Motor neuron (in vitro differentiated cells): ENCODE results near the gene GBF1. TPM values are rescaled to one million over a fixed set of nuclear protein-coding genes. Genes with fewer than 3 reads are reported as not detected.

Experiments
- ATAC-seq, 8 experiments: fragments of 200-7000 bp; cut with Tn5 transposase; replicated peaks in 6 of 8; 2 replicates each; pipeline ENCODE4 v1.8.0; 2021; ENCODE audit warnings: mild to moderate bottlenecking in 8 of 8, moderate library complexity in 8 of 8
- H3K27ac ChIP-seq, 2 donors: fragments of 250-450 bp; sonication (Bioruptor Pico); 2 replicates each; pipeline ENCODE4 v1.9.0; 2021; ENCODE audit warnings: antibody characterized with exemption in 2 of 2, mild to moderate bottlenecking in 2 of 2, moderate library complexity in 1 of 2
- H3K4me1 ChIP-seq, 2 donors: fragments of 250-450 bp; sonication (Bioruptor Pico); replicated peaks in 1 of 2; 2 replicates each; pipeline ENCODE4 v1.6.1; 2021; ENCODE audit warnings: antibody characterized with exemption in 2 of 2, mild to moderate bottlenecking in 2 of 2, moderate library complexity in 1 of 2
- H3K4me3 ChIP-seq, 5 donors: fragments of 250-450 bp; sonication (Bioruptor Pico); 2 replicates each; pipeline ENCODE4 v1.9.0; 2021; ENCODE audit warnings: antibody characterized with exemption in 5 of 5, mild to moderate bottlenecking in 5 of 5, moderate library complexity in 4 of 5
- WGBS, 10 experiments: fragments of 450-650 bp; shearing (Covaris generic); methylation state at CpG; one replicate each; pipeline ENCODE4 v1.0.0; 2022; 5-methylcytosine and 5-hydroxymethylcytosine counted together
- in situ Hi-C, 9 experiments: fragments of 400-800 bp; cut with MboI; loops; one replicate each; pipeline ENCODE4 v1.15.0; 2021; ENCODE audit warnings: low sequenced_read_pairs in 9 of 9, low pct_unique_long_range_greater_than_20kb in 2 of 9; ENCODE audit not compliant: unreplicated experiment in 9 of 9
- total RNA-seq, 8 experiments: library from RNA; unstranded; fragments of 300-600 nt; gene quantifications; 2 replicates each; pipeline versions ENCODE4 v1.2.3 to v1.2.4, GENCODE V29; 2022

Gene GBF1
- total RNA-seq, 8 experiments from 2014 or later, result 28.4 to 47.8 (median 39.1) TPM

GRCh38 chr10:102382871-102383270, 137.5 kb downstream of the GBF1 start:
- no peak overlapping the region for H3K27ac ChIP-seq
- WGBS, 10 experiments, result 30 to 100% (median 90%) methylated on average over 2 of the region's 8 CpGs; no CpG with 5 or more reads in 7 of the 10 experiments
- ATAC-seq, result peak in 2 of 8 experiments; percentile 12
- no peak overlapping the region for H3K4me3 ChIP-seq
- in situ Hi-C loops, result loop anchor here in 2 of 9 experiments (25.0 kb wide), 1 partner anchor 204 kb away; no protein-coding TSS in a partner anchor
- H3K4me1 ChIP-seq, result no peaks in the 10 kb centered on the region

- Histone ChIP-seq H3K4me1 (no peaks in the 10 kb centered on the region), H3K4me3 (no peak overlapping the region), H3K27ac (no peak overlapping the region)
- peak in 3 of 8 experiments; percentile 11 to 33 (median 30) for ATAC-seq
- 39 to 71% (median 55%) methylated on average over 1 to 4 of the region's 6 CpGs; no CpG with 5 or more reads in 5 of the 10 experiments for WGBS, 10 experiments
- in situ Hi-C loops, result loop anchor here in 2 of 9 experiments (25.0 kb wide), 1 partner anchor 203 kb away; no protein-coding TSS in a partner anchor
These were observed 138.7 kb downstream of the GBF1 start for GRCh38 chr10:102384053-102384452.

GRCh38 chr10:102384606-102385429, 139.5 kb downstream of the GBF1 start:
- Histone ChIP-seq H3K4me3 (no peak overlapping the region), H3K4me1 (no peaks in the 10 kb centered on the region), H3K27ac (no peak overlapping the region)
- in situ Hi-C loops, result loop anchor here in 2 of 9 experiments (25.0 kb wide), 1 partner anchor 202 kb away; no protein-coding TSS in a partner anchor
- 57 to 88% (median 80%) methylated on average over 1 to 3 of the region's 4 CpGs; no CpG with 5 or more reads in 3 of the 10 experiments for WGBS, 10 experiments
- ATAC-seq, result peak in 4 of 8 experiments; percentile 21 to 95 (median 92)

- H3K4me3 ChIP-seq, result no peak overlapping the region
- H3K27ac ChIP-seq, result no peak overlapping the region
- H3K4me1 ChIP-seq, result no peaks in the 10 kb centered on the region
- 33 to 100% (median 86%) methylated on average over 1 to 3 of the region's 3 CpGs; no CpG with 5 or more reads in 1 of the 10 experiments for WGBS, 10 experiments
- in situ Hi-C loops, result loop anchor here in 2 of 9 experiments (25.0 kb wide), 1 partner anchor 197 kb away; no protein-coding TSS in a partner anchor
- no peak for ATAC-seq
These were observed 144.6 kb downstream of the GBF1 start for GRCh38 chr10:102389894-102390293.

GRCh38 chr10:102392306-102392705, 147.0 kb downstream of the GBF1 start:
- 21 to 100% (median 74%) methylated on average over 1 to 3 of the region's 5 CpGs; no CpG with 5 or more reads in 3 of the 10 experiments for WGBS, 10 experiments
- in situ Hi-C loops, result loop anchor here in 2 of 9 experiments (25.0 kb wide), 1 partner anchor 195 kb away; no protein-coding TSS in a partner anchor
- no peak for ATAC-seq
- H3K4me1 ChIP-seq, result peaks cover 0 to 2% of the 10 kb centered on the region in 2 donors
- no peak overlapping the region for H3K4me3 ChIP-seq
- H3K27ac ChIP-seq, result no peak overlapping the region

- H3K4me3 ChIP-seq, result peak overlapping the region; percentile 37 to 77 (median 61)
- no peak overlapping the region for H3K27ac ChIP-seq
- WGBS, 10 experiments, result 0 to 85% (median 32%) methylated on average over 1 to 17 of the region's 30 CpGs; no CpG with 5 or more reads in 1 of the 10 experiments
- in situ Hi-C loops, result loop anchor here in 2 of 9 experiments (25.0 kb wide), 1 partner anchor 194 kb away; no protein-coding TSS in a partner anchor
- H3K4me1 ChIP-seq, result peaks cover 0 to 2% of the 10 kb centered on the region in 2 donors
- peak in 6 of 8 experiments; percentile 75 to 78 (median 76) for ATAC-seq
These were observed 148.2 kb downstream of the GBF1 start for GRCh38 chr10:102393411-102394078.

GRCh38 chr10:102394079-102394800, 148.9 kb downstream of the GBF1 start:
- Histone ChIP-seq H3K27ac (peak overlapping the region in 1 of 2 donors; percentile 25), H3K4me1 (peaks cover 0 to 2% of the 10 kb centered on the region in 2 donors), H3K4me3 (peak overlapping the region; percentile 37 to 77 (median 61))
- 0 to 2% (median 1%) methylated on average over 5 to 11 of the region's 71 CpGs; no CpG with 5 or more reads in 6 of the 10 experiments for WGBS, 10 experiments
- peak; percentile 78 to 89 (median 83) for ATAC-seq
- in situ Hi-C loops, result loop anchor here in 2 of 9 experiments (25.0 kb wide), 1 partner anchor 193 kb away; no protein-coding TSS in a partner anchor

GRCh38 chr10:102394801-102395399, 149.6 kb downstream of the GBF1 start:
- WGBS, 10 experiments, result 0 to 5% methylated on average over 2 to 9 of the region's 35 CpGs; no CpG with 5 or more reads in 8 of the 10 experiments
- in situ Hi-C loops, result loop anchor here in 2 of 9 experiments (25.0 kb wide), 1 partner anchor 192 kb away; no protein-coding TSS in a partner anchor
- ATAC-seq, result peak in 1 of 8 experiments; percentile 0
- peak overlapping the region; percentile 37 to 77 (median 61) for H3K4me3 ChIP-seq
- peak overlapping the region in 1 of 2 donors; percentile 25 for H3K27ac ChIP-seq
- peaks cover 3 to 6% of the 10 kb centered on the region in 2 donors for H3K4me1 ChIP-seq

- peak within 1 kb of the TSS in 1 of 2 donors; percentile 25 for H3K27ac ChIP-seq
These were observed 150.3 kb downstream of the GBF1 start, which contains the start of gene NFKB2 for GRCh38 chr10:102395400-102396316. NFKB2 (plus strand) TSS chr10:102395705; CDS start chr10:102395960, 255 bp downstream.

GRCh38 chr10:102396317-102396650, 151.0 kb downstream of the GBF1 start:
- Histone ChIP-seq H3K4me1 (peaks cover 6 to 8% of the 10 kb centered on the region in 2 donors), H3K4me3 (peak overlapping the region in 2 of 5 donors; percentile 67 to 77), H3K27ac (no peak overlapping the region)
- in situ Hi-C loops, result loop anchor here in 2 of 9 experiments (25.0 kb wide), 1 partner anchor 191 kb away; no protein-coding TSS in a partner anchor
- WGBS, 10 experiments, result 100% methylated on average over 1 of the region's 4 CpGs; no CpG with 5 or more reads in 8 of the 10 experiments
- no peak for ATAC-seq

More at GRCh38 chr10:102395400-102396316, 150.3 kb downstream of the GBF1 start, which contains the start of gene NFKB2:
- in situ Hi-C loops, result loop anchor here in 2 of 9 experiments (25.0 kb wide), 1 partner anchor 192 kb away; no protein-coding TSS in a partner anchor
- Histone ChIP-seq H3K4me3 (peak within 1 kb of the TSS; percentile 37 to 77 (median 61)), H3K4me1 (peaks cover 6 to 8% of the 10 kb centered on the region in 2 donors)
- WGBS, 10 experiments, result no CpG with 5 or more reads among the region's 42 CpGs
- peak; percentile 15 to 44 (median 23) for ATAC-seq
